ENCODE data around the gene NOS1AP. TPM values are rescaled to one million over a fixed set of nuclear protein-coding genes. Genes with fewer than 3 reads are reported as not detected.

NOS1AP gene
- total and polyA plus RNA-seq, 9 of the 15 experiments (the other 6 are each of a cell fraction or from before 2014, with no cell fraction given), result 0.07 to 1.5 (median 0.22) TPM

GRCh38 chr1:162358928-162359327 lies 289.4 kb downstream of the NOS1AP start (continued):
- TF ChIP-seq HMG20B (CRISPR knock-in tag; IDR thresholded peaks at IDR 0.05) (no peak), SPI1 (IDR thresholded peaks at IDR 0.05; ENCODE audit: borderline replicate concordance, low read depth, low read length) (no peak), NONO (IDR thresholded peaks at IDR 0.05; ENCODE audit: low read depth in 2 of 2, low read length in 1 of 2) (no peak), PURB (CRISPR knock-in tag; IDR thresholded peaks at IDR 0.05; ENCODE audit: low read depth) (no peak)

DNA sequence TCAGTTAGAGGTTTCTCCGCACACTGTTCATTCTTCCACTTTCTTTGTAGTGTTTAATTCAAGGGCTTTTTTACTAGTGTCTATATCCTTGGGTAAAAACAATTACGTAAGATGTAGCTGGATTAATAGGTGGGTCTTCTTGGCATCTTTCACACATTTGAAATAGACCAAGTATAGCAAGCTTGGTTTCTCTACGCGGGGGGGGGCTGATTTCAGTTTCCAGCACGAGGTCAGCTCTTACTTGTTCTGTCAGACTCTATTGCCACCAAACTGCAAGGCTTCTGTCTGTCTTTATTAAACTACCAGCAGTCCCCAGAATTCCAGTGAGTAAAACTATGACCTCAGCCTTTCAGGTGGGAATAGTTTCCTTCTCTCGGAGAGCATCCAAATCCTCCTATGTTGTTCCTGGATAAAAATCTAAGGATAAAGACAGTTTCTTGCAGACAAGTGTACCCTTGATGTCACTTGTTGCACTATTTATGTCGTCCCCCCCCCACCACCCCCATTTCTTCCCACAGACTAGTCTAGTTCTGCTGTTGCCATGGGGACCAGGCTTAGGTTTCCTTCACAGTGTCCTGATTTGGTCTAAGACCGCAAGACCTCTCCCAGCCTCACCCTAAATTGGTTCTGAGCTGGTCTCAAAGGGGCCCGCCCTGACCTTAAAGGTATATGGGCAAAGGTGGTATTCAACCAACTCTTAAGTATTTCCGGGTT lies 290.2 kb downstream of the NOS1AP start:
- no peaks in the 10 kb centered on the region for H3K9me1 ChIP-seq (ENCODE audit: control insufficient read depth, insufficient read depth, low read length)
- H3K4me1 ChIP-seq (replicated peaks in 1 of 2; ENCODE audit: control insufficient read depth in 2 of 2, insufficient read depth in 2 of 2, low read length in 2 of 2), result peaks cover 0 to 18% of the 10 kb centered on the region in 2 experiments; a peak in 3 of 5 replicates
- H3K9ac ChIP-seq (ENCODE audit: insufficient read depth in 1 of 2, low read depth in 2 of 2, low read length in 2 of 2), result no peak overlapping the region
- in situ Hi-C loops (cut with MboI), result no loop called here
- H3K4me3 ChIP-seq, result no peak overlapping the region
- no peak overlapping the region for H3K4me2 ChIP-seq (ENCODE audit: insufficient read depth, low read length)
- H4K20me1 ChIP-seq (replicated peaks; ENCODE audit: control insufficient read depth, insufficient read depth, low read length), result no peaks in the 10 kb centered on the region
- no peak for FAIRE-seq
- no peaks in the 10 kb centered on the region for H3K9me3 ChIP-seq (replicated peaks; ENCODE audit: control insufficient read depth, insufficient read depth, low read depth, low read length)
- no peaks in the 10 kb centered on the region for H3K27me3 ChIP-seq (ENCODE audit: control insufficient read depth in 2 of 2, insufficient read depth in 2 of 2, low read length in 2 of 2)
- 63% methylated on average over 10 of the region's 10 CpGs for WGBS (ENCODE audit: insufficient coverage, low coverage, missing lambda C conversion rate)
- TF ChIP-seq ETS1 (conservative IDR thresholded peaks at IDR 0.05; ENCODE audit: control insufficient read depth, low read depth, low read length) (no peak), RFX1 (IDR thresholded peaks at IDR 0.05) (peak; percentile 63), ZNF280A (IDR thresholded peaks at IDR 0.05; ENCODE audit: low read depth, partially characterized antibody) (no peak), ZNF146 (CRISPR knock-in tag; IDR thresholded peaks at IDR 0.05; ENCODE audit: unreplicated experiment) (no peak)
- intact Hi-C loops (cut with micrococcal nuclease), result loop anchor here (5.0 to 10.0 kb wide), 2 partner anchors 138 to 255 kb away; partner anchors contain the start of gene UHMK1
- H3K36me3 ChIP-seq (ENCODE audit: control insufficient read depth, insufficient read depth, low read length), result no peaks in the 10 kb centered on the region
- ATAC-seq, result no peak
- POLR2A ChIA-PET, result interaction anchor here (0.6 kb wide), 1 partner anchor 22 kb away, joined by 3 read pairs; no protein-coding TSS in a partner anchor
- H3K79me2 ChIP-seq (ENCODE audit: control insufficient read depth, insufficient read depth, low read length), result no peaks in the 10 kb centered on the region
- H2AFZ ChIP-seq (ENCODE audit: low read depth, low read length), result no peak overlapping the region
- no peak overlapping the region for H3K27ac ChIP-seq (ENCODE audit: extremely low read depth, low read depth, low read length)
- no peak for DNase-seq (ENCODE audit: extremely low read depth in 1 of 4, low spot score in 3 of 4)
- BruUV-seq (replicated peaks), result no TSS peak
- CTCF ChIA-PET (ENCODE audit: low intra/inter-chr PET ratio), result no interaction called here
